HEK293 (cell line): ENCODE results near the gene KIF27.

Source experiments
- CTCF ChIA-PET: fragments of 350-600 bp; formaldehyde crosslinking; extraction: SDS; loops from one replicate; lab custom pipeline; 2021; ENCODE audit warnings: antibody characterized with exemption; lab: Yijun Ruan, JAX
- POLR2A ChIA-PET: fragments of 300-600 bp; formaldehyde crosslinking; extraction: SDS; loops from one replicate; lab custom pipeline; 2020; ENCODE audit warnings: antibody characterized with exemption, inconsistent platforms; lab: Yijun Ruan, JAX
- H3K27ac ChIP-seq: fragments of 200-500 bp; sonication (Bioruptor generic); 2 replicates; pipeline ENCODE4 v1.5.1; 2014; ENCODE audit warnings: low read depth, low read length, control low read depth, inconsistent platforms; ENCODE audit errors: extremely low read depth
- H3K36me3 ChIP-seq, 2 experiments: fragments of 200-500 bp in 1 of 2; sonication (Bioruptor generic) in 1 of 2; 1 replicate in 1 of 2; 2 replicates in 1 of 2; pipeline ENCODE4 v1.5.1; 2014 to 2017; ENCODE audit warnings: inconsistent platforms in 2 of 2, low read length in 2 of 2; ENCODE audit not compliant: control insufficient read depth in 2 of 2, insufficient read depth in 1 of 2
- H3K4me1 ChIP-seq: fragments of 200-500 bp; sonication (Bioruptor generic); 2 replicates; pipeline ENCODE4 v1.5.1; 2014; ENCODE audit warnings: mild to moderate bottlenecking, low read length, inconsistent platforms; ENCODE audit not compliant: control insufficient read depth, insufficient read depth
- H3K4me3 ChIP-seq: 2 replicates; pipeline ENCODE4 v1.5.1; 2011; ENCODE audit warnings: low read depth, mild to moderate bottlenecking, control low read depth, low read length, moderate library complexity
- H3K9me3 ChIP-seq: fragments of 200-500 bp; sonication (Bioruptor generic); 2 replicates; pipeline ENCODE4 v1.5.1; 2014; ENCODE audit warnings: low read depth, low read length, inconsistent platforms; ENCODE audit not compliant: control insufficient read depth, insufficient read depth
- AEBP2 ChIP-seq: fragments of 450-650 bp; formaldehyde crosslinking; IDR thresholded peaks from 2 replicates; pipeline ENCODE4 v1.5.1; 2016; ENCODE audit warnings: missing biosample characterization, missing genetic modification characterization, borderline replicate concordance
- PRDM10 ChIP-seq: fragments of 450-650 bp; formaldehyde crosslinking; IDR thresholded peaks from 2 replicates; pipeline ENCODE4 v1.5.1; 2016; ENCODE audit warnings: missing biosample characterization, missing genetic modification characterization
- RBAK ChIP-seq: fragments of 450-650 bp; formaldehyde crosslinking; IDR thresholded peaks from 2 replicates; pipeline ENCODE4 v1.5.1; 2016; ENCODE audit warnings: missing biosample characterization, missing genetic modification characterization
- ZNF112 ChIP-seq: fragments of 450-650 bp; formaldehyde crosslinking; IDR thresholded peaks from 2 replicates; pipeline ENCODE4 v1.5.0; 2017; ENCODE audit warnings: missing biosample characterization, missing genetic modification characterization
- ZNF133 ChIP-seq: fragments of 450-650 bp; formaldehyde crosslinking; IDR thresholded peaks from 2 replicates; pipeline ENCODE4 v1.5.1; 2016; ENCODE audit warnings: missing biosample characterization, missing genetic modification characterization
- ZNF26 ChIP-seq: fragments of 450-650 bp; formaldehyde crosslinking; IDR thresholded peaks from 2 replicates; pipeline ENCODE4 v1.5.1; 2016; ENCODE audit warnings: missing biosample characterization, missing genetic modification characterization
- ZNF335 ChIP-seq: fragments of 450-650 bp; formaldehyde crosslinking; conservative IDR thresholded peaks from 2 replicates; pipeline ENCODE4 v1.5.1; 2016; ENCODE audit warnings: missing biosample characterization, missing genetic modification characterization
- ZNF560 ChIP-seq: fragments of 450-650 bp; formaldehyde crosslinking; IDR thresholded peaks from 2 replicates; pipeline ENCODE4 v1.5.1; 2017; ENCODE audit warnings: missing biosample characterization, missing genetic modification characterization, borderline replicate concordance
- ZNF692 ChIP-seq: fragments of 450-650 bp; formaldehyde crosslinking; IDR thresholded peaks from 2 replicates; pipeline ENCODE4 v1.5.1; 2016; ENCODE audit warnings: missing biosample characterization, missing genetic modification characterization
- ZNF843 ChIP-seq: fragments of 450-650 bp; formaldehyde crosslinking; IDR thresholded peaks from 2 replicates; pipeline ENCODE4 v1.5.1; 2016; ENCODE audit warnings: missing biosample characterization, missing genetic modification characterization
- ZSCAN5A ChIP-seq: fragments of 450-650 bp; formaldehyde crosslinking; IDR thresholded peaks from 2 replicates; pipeline ENCODE4 v1.5.1; 2016; ENCODE audit warnings: missing biosample characterization, missing genetic modification characterization

The KIF27 gene

GRCh38 chr9:83936523-83936922 lies 15.3 kb upstream of the KIF27 start:
- POLR2A ChIA-PET: interaction anchor here (1.2 to 1.3 kb wide), 2 partner anchors 16 to 325 kb away, joined by 3 to 4 read pairs; no protein-coding TSS in a partner anchor
- H3K36me3 ChIP-seq: peaks cover 13 to 35% of the 10 kb centered on the region in 2 experiments; a peak in 2 of 3 replicates
- no peak overlapping the region for H3K27ac ChIP-seq
- 0 out of 2 replicates have a peak, but pooled peaks cover 2% of the 10 kb centered on the region for H3K4me1 ChIP-seq
- no peaks in the 10 kb centered on the region for H3K9me3 ChIP-seq
- no peak overlapping the region for H3K4me3 ChIP-seq
- TF ChIP-seq ZNF26 (tag by site-specific recombination): no peak
- no peak for TF ChIP-seq AEBP2 (tag by site-specific recombination)
- no peak for TF ChIP-seq ZNF560 (tag by site-specific recombination)
- no peak for TF ChIP-seq ZNF112 (tag by site-specific recombination)
- TF ChIP-seq ZSCAN5A (tag by site-specific recombination): no peak
- CTCF ChIA-PET: interaction anchor here (0.7 to 2.0 kb wide), 9 partner anchors 10 to 625 kb away, joined by 3 to 16 read pairs (median 4); no protein-coding TSS in a partner anchor

- 0 out of 2 replicates have a peak, but pooled peaks cover 2% of the 10 kb centered on the region for H3K4me1 ChIP-seq
- no peaks in the 10 kb centered on the region for H3K9me3 ChIP-seq
- H3K4me3 ChIP-seq: no peak overlapping the region
- peaks cover 13 to 24% of the 10 kb centered on the region in 2 experiments; a peak in 2 of 3 replicates for H3K36me3 ChIP-seq
- H3K27ac ChIP-seq: no peak overlapping the region
- TF ChIP-seq ZNF843 (no peak), ZNF692 (no peak), ZNF133 (tag by site-specific recombination) (peak; percentile 65; the same call in 1 of the 2 replicates), ZNF335 (tag by site-specific recombination) (0 out of 2 replicates have a peak, but pooled peaks have one; percentile 33), RBAK (tag by site-specific recombination) (no peak), PRDM10 (tag by site-specific recombination) (peak; percentile 40; the same call in 1 of the 2 replicates)
- POLR2A ChIA-PET: interaction anchor here (1.2 kb wide), 1 partner anchor 45 kb away, joined by 3 read pairs; the partner anchor contains the start of gene HNRNPK
- CTCF ChIA-PET: interaction anchor here (0.6 to 2.0 kb wide), 5 partner anchors 8 to 483 kb away, joined by 3 to 16 read pairs (median 4); no protein-coding TSS in a partner anchor
Measured at GRCh38 chr9:83935276-83935935, 14.2 kb upstream of the KIF27 start.
